ENCODE measurements around the gene ILRUN.

GRCh38 chr6:34657307-34657978 is 39.1 kb downstream of the ILRUN start:
- TF ChIP-seq CTCF (IDR thresholded peaks at IDR 0.05; ENCODE audit: low read depth, low read length, poor library complexity, severe bottlenecking) (no peak), EZH2phosphoT487 (IDR thresholded peaks at IDR 0.05; ENCODE audit: borderline replicate concordance, low read length) (no peak)
